ENCODE measurements around the gene NOL4L. TPM values are rescaled to one million over a fixed set of nuclear protein-coding genes. Genes with fewer than 3 reads are reported as not detected.
A peak's percentile ranks its signal among the peaks of the same experiment; 100 is the strongest.

NOL4L gene
- total and polyA plus RNA-seq, 7 donors, result 0.61 to 2.7 (median 1.3) TPM

DNA sequence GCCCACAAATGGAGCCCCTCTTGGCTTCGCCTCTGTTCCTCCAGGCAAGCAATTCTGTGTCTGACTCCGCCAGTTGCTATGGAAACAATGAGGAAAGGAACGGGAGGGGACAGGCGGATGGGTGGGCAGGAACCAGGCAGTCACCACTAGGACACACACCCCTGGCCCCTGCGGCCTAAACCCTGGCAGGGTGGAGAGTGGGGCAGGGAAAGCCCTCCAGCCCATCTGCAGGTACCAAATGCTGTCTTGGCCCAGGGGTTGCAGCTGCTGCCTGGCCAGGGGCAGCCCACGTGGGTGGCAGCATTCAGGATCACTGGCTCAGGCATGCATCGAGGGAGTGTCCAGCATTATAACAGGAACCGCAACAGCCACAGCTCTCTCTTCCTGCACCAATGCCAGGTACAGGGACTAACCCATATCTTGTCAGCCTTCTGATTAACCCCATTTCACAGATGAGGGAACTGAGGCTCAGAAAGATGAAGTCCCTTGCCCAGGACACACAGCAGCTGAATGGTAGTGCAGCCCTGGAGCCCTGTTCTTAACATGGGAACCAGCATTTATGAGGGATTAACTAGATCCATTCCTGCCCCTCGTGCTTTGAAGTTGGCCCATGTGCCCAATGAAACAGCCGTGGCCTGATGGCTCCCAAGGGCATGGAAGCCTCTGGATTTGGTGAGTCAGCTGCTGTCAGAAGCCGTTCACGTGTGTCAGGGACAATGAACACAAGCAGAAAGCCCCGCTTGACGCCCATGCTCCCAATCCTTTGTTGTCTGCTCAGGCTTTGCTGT, 66.3 kb downstream of the NOL4L start:
- no peaks in the 10 kb centered on the region for H3K27me3 ChIP-seq (ENCODE audit: insufficient read depth in 3 of 3, low read length in 2 of 3)
- no peaks in the 10 kb centered on the region for H3K36me3 ChIP-seq (ENCODE audit: insufficient read depth in 1 of 2, low read depth in 1 of 2)
- intact Hi-C loops (cut with DNase I), result no loop called here
- H3K27ac ChIP-seq, result no peak overlapping the region
- no peaks in the 10 kb centered on the region for H3K9me3 ChIP-seq
- DNase-seq, result no peak
- peak in 1 of 4 donors; percentile 17 for ATAC-seq
- no peak overlapping the region for H3K4me3 ChIP-seq
- TF ChIP-seq, protein P1, sequence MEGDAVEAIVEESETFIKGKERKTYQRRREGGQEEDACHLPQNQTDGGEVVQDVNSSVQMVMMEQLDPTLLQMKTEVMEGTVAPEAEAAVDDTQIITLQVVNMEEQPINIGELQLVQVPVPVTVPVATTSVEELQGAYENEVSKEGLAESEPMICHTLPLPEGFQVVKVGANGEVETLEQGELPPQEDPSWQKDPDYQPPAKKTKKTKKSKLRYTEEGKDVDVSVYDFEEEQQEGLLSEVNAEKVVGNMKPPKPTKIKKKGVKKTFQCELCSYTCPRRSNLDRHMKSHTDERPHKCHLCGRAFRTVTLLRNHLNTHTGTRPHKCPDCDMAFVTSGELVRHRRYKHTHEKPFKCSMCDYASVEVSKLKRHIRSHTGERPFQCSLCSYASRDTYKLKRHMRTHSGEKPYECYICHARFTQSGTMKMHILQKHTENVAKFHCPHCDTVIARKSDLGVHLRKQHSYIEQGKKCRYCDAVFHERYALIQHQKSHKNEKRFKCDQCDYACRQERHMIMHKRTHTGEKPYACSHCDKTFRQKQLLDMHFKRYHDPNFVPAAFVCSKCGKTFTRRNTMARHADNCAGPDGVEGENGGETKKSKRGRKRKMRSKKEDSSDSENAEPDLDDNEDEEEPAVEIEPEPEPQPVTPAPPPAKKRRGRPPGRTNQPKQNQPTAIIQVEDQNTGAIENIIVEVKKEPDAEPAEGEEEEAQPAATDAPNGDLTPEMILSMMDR (IDR thresholded peaks at IDR 0.05), result no peak
- H3K4me1 ChIP-seq, result no peaks in the 10 kb centered on the region
- WGBS, 3 donors, result 51 to 54% (median 51%) methylated on average over 13 to 14 of the region's 14 CpGs

DNA sequence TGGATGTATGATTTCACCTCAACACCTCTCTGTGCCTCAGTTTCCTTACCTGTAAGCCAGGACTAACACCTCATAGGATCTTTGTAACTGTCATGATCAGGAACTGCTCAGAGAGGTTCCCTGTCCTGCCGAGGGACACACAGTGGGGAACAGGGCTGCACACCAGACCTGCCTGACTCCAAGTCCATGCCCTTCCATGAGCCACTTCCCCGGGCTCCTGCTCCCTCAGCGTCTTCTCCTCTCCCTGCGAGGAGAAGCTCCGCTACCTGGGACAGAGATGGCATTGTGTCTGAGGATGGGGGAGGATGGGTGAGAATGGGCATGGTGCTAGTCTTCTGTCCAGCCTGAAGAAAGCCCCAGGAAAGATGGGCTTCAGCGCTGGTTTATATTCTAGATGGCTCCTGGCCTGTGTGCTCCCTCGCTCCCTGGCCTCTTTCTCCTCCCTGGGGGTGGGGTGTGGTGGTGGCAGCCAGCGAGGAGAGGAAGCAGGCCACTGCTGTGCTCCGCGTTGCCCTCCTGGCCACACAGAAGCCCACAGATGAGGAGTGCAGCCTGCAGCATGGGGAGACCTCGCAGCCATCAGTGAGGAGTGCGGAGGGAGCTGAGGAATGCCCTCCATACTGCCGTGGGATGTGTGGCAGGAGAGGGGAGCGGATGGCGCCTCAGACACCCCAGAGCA, 67.1 kb downstream of the NOL4L start:
- DNase-seq (no peak), ATAC-seq (no peak)
- H3K4me1 ChIP-seq, result no peaks in the 10 kb centered on the region
- WGBS, 3 donors, result 78 to 86% (median 80%) methylated on average over 15 of the region's 15 CpGs
- no peak overlapping the region for H3K27ac ChIP-seq
- no peaks in the 10 kb centered on the region for H3K36me3 ChIP-seq (ENCODE audit: insufficient read depth in 1 of 2, low read depth in 1 of 2)
- no peaks in the 10 kb centered on the region for H3K9me3 ChIP-seq
- TF ChIP-seq, protein P1 (IDR thresholded peaks at IDR 0.05), result no peak
- intact Hi-C loops (cut with DNase I), result no loop called here
- H3K4me3 ChIP-seq, result no peak overlapping the region
- no peaks in the 10 kb centered on the region for H3K27me3 ChIP-seq (ENCODE audit: insufficient read depth in 3 of 3, low read length in 2 of 3)

DNA sequence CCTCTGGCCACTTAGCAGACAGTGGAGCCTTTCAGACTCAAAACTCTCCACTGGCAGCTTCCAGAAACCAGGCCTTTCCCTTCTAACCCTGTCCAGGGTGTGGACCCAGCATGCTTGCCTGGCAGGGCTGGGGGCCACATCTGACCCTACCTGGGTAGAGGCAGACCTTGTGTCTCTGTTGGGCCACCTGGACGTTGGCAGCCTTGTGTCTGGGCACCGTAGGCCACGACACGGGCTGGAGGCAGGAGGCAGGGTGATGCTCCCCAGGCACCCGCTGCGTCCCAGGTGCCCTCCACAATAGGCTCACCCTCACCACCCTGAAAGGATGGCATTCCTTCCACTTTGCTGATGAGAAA, 67.6 kb downstream of the NOL4L start:
- Histone ChIP-seq H3K27me3 (ENCODE audit: insufficient read depth in 3 of 3, low read length in 2 of 3) (no peaks in the 10 kb centered on the region), H3K9me3 (no peaks in the 10 kb centered on the region), H3K36me3 (ENCODE audit: insufficient read depth in 1 of 2, low read depth in 1 of 2) (no peaks in the 10 kb centered on the region), H3K4me3 (no peak overlapping the region), H3K4me1 (no peaks in the 10 kb centered on the region), H3K27ac (no peak overlapping the region)
- TF ChIP-seq, protein P1 (IDR thresholded peaks at IDR 0.05), result no peak
- DNase-seq (no peak), ATAC-seq (no peak)
- intact Hi-C loops (cut with DNase I), result no loop called here
- 78 to 83% (median 80%) methylated on average over 6 of the region's 6 CpGs for WGBS, 3 donors

DNA sequence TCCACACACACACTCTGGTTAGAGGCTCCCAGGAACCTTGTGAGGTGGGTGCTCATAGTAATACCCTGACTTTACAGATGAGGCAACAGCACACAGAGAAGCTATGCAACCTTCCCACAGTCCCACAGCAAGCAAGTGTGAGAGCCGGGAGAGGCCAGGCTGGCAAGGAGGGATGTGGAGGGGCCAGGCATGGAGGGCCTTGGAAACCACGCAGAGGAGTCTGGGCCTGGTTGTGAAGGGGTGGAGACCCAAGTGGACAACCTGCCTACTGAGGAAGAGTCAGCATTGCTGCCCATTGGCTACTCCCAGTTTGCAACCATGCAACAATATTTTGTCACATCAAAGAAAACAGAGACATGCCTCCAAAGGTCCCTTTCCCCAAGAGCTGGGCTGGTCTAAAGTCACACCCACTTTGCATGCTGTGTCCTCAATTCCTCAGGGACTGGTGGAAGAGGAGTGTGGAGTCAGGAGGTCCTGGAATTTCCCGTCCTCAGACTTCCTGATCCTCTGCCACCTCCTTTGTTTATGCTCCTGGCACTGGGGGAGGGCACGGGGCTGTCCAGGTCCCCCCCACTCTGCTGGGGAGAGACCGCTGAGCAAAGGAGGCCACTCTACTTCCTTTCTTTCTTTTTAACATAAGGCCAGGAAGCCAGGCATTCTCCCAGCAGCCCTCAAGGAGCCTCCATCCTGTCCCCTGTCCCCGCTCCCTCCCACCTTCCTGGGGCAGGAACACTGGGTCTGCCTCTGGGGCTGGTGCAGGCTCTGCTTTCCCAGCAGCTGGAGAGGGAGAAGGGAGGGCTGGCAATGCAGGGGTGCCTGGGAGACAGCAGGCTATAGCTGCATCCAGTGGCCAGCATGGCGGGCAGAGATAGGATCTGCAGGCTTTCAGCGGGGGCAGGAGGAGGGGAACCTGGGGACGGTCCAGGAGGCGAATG, 68.3 kb downstream of the NOL4L start:
- Histone ChIP-seq H3K27me3 (ENCODE audit: insufficient read depth in 3 of 3, low read length in 2 of 3) (no peaks in the 10 kb centered on the region), H3K27ac (no peak overlapping the region), H3K4me3 (no peak overlapping the region), H3K9me3 (no peaks in the 10 kb centered on the region), H3K36me3 (ENCODE audit: insufficient read depth in 1 of 2, low read depth in 1 of 2) (no peaks in the 10 kb centered on the region), H3K4me1 (no peaks in the 10 kb centered on the region)
- WGBS, 3 donors, result 59 to 67% (median 64%) methylated on average over 10 of the region's 10 CpGs
- intact Hi-C loops (cut with DNase I), result no loop called here
- DNase-seq, result no peak
- TF ChIP-seq, protein P1 (IDR thresholded peaks at IDR 0.05), result no peak
- ATAC-seq, result no peak
